HEK293 (cell line): ENCODE measurements around the gene KBTBD2.

Experiments used
- CTCF ChIA-PET: fragments of 350-600 bp; formaldehyde crosslinking; extraction: SDS; loops from one replicate; lab custom pipeline; 2021; ENCODE audit warnings: antibody characterized with exemption; lab: Yijun Ruan, JAX
- POLR2A ChIA-PET: fragments of 300-600 bp; formaldehyde crosslinking; extraction: SDS; loops from one replicate; lab custom pipeline; 2020; ENCODE audit warnings: antibody characterized with exemption, inconsistent platforms; lab: Yijun Ruan, JAX
- H3K27ac ChIP-seq: fragments of 200-500 bp; sonication (Bioruptor generic); 2 replicates; pipeline ENCODE4 v1.5.1; 2014; ENCODE audit warnings: low read depth, low read length, control low read depth, inconsistent platforms; ENCODE audit errors: extremely low read depth
- H3K36me3 ChIP-seq, 2 experiments: fragments of 200-500 bp in 1 of 2; sonication (Bioruptor generic) in 1 of 2; 1 replicate in 1 of 2; 2 replicates in 1 of 2; pipeline ENCODE4 v1.5.1; 2014 to 2017; ENCODE audit warnings: inconsistent platforms in 2 of 2, low read length in 2 of 2; ENCODE audit not compliant: control insufficient read depth in 2 of 2, insufficient read depth in 1 of 2
- H3K4me1 ChIP-seq: fragments of 200-500 bp; sonication (Bioruptor generic); 2 replicates; pipeline ENCODE4 v1.5.1; 2014; ENCODE audit warnings: mild to moderate bottlenecking, low read length, inconsistent platforms; ENCODE audit not compliant: control insufficient read depth, insufficient read depth
- H3K4me3 ChIP-seq: 2 replicates; pipeline ENCODE4 v1.5.1; 2011; ENCODE audit warnings: low read depth, mild to moderate bottlenecking, control low read depth, low read length, moderate library complexity
- H3K9me3 ChIP-seq: fragments of 200-500 bp; sonication (Bioruptor generic); 2 replicates; pipeline ENCODE4 v1.5.1; 2014; ENCODE audit warnings: low read depth, low read length, inconsistent platforms; ENCODE audit not compliant: control insufficient read depth, insufficient read depth
- BCL11B ChIP-seq: fragments of 450-650 bp; formaldehyde crosslinking; IDR thresholded peaks from 2 replicates; pipeline ENCODE4 v1.5.1; 2016; ENCODE audit warnings: low read depth, missing biosample characterization, missing genetic modification characterization
- FEZF1 ChIP-seq: fragments of 450-650 bp; formaldehyde crosslinking; IDR thresholded peaks from 2 replicates; pipeline ENCODE4 v1.5.1; 2016; ENCODE audit warnings: missing biosample characterization, missing genetic modification characterization
- GLI4 ChIP-seq: fragments of 450-650 bp; formaldehyde crosslinking; IDR thresholded peaks from 2 replicates; pipeline ENCODE4 v1.5.1; 2016; ENCODE audit warnings: missing biosample characterization, missing genetic modification characterization
- KLF1 ChIP-seq: fragments of 450-650 bp; formaldehyde crosslinking; IDR thresholded peaks from 2 replicates; pipeline ENCODE4 v1.5.1; 2016; ENCODE audit warnings: missing biosample characterization, missing genetic modification characterization
- SCRT2 ChIP-seq: fragments of 450-650 bp; formaldehyde crosslinking; IDR thresholded peaks from 2 replicates; pipeline ENCODE4 v1.5.1; 2016; ENCODE audit warnings: missing biosample characterization, missing genetic modification characterization
- SP2 ChIP-seq: fragments of 450-650 bp; formaldehyde crosslinking; IDR thresholded peaks from 2 replicates; pipeline ENCODE4 v1.5.1; 2016; ENCODE audit warnings: missing biosample characterization, missing genetic modification characterization
- TCF7L2 ChIP-seq: IDR thresholded peaks from 2 replicates; pipeline ENCODE4 v1.6.1; 2011; ENCODE audit warnings: low read depth, mild to moderate bottlenecking, inconsistent platforms, low read length, moderate library complexity, borderline replicate concordance
- ZBTB20 ChIP-seq: fragments of 450-650 bp; formaldehyde crosslinking; IDR thresholded peaks from 2 replicates; pipeline ENCODE4 v1.5.1; 2016; ENCODE audit warnings: missing biosample characterization, missing genetic modification characterization
- ZNF157 ChIP-seq: fragments of 450-650 bp; formaldehyde crosslinking; IDR thresholded peaks from 2 replicates; pipeline ENCODE4 v1.5.1; 2016; ENCODE audit warnings: missing biosample characterization, missing genetic modification characterization
- ZNF184 ChIP-seq: fragments of 450-650 bp; IDR thresholded peaks from 2 replicates; pipeline ENCODE4 v1.5.1; 2018; ENCODE audit warnings: missing biosample characterization, mild to moderate bottlenecking, missing genetic modification characterization
- ZNF223 ChIP-seq: fragments of 450-650 bp; formaldehyde crosslinking; IDR thresholded peaks from 2 replicates; pipeline ENCODE4 v1.5.1; 2016; ENCODE audit warnings: missing biosample characterization, missing genetic modification characterization
- ZNF416 ChIP-seq: fragments of 450-650 bp; formaldehyde crosslinking; IDR thresholded peaks from 2 replicates; pipeline ENCODE4 v1.5.1; 2016; ENCODE audit warnings: missing biosample characterization, missing genetic modification characterization
- ZNF513 ChIP-seq: fragments of 450-650 bp; IDR thresholded peaks from 2 replicates; pipeline ENCODE4 v1.5.1; 2018; ENCODE audit warnings: missing biosample characterization, missing genetic modification characterization
- ZNF560 ChIP-seq: fragments of 450-650 bp; formaldehyde crosslinking; IDR thresholded peaks from 2 replicates; pipeline ENCODE4 v1.5.1; 2017; ENCODE audit warnings: missing biosample characterization, missing genetic modification characterization, borderline replicate concordance
- ZNF624 ChIP-seq: fragments of 450-650 bp; formaldehyde crosslinking; IDR thresholded peaks from 2 replicates; pipeline ENCODE4 v1.5.1; 2017; ENCODE audit warnings: missing biosample characterization, missing genetic modification characterization
- ZNF664 ChIP-seq: fragments of 450-650 bp; formaldehyde crosslinking; IDR thresholded peaks from 2 replicates; pipeline ENCODE4 v1.5.1; 2016; ENCODE audit warnings: missing biosample characterization, missing genetic modification characterization
- ZNF704 ChIP-seq: fragments of 450-650 bp; formaldehyde crosslinking; IDR thresholded peaks from 2 replicates; pipeline ENCODE4 v1.5.1; 2016; ENCODE audit warnings: missing biosample characterization, missing genetic modification characterization
- ZNF76 ChIP-seq: fragments of 450-650 bp; formaldehyde crosslinking; IDR thresholded peaks from 2 replicates; pipeline ENCODE4; 2016; ENCODE audit warnings: low read depth, missing biosample characterization, missing genetic modification characterization, borderline replicate concordance
- ZNF785 ChIP-seq: fragments of 450-650 bp; formaldehyde crosslinking; IDR thresholded peaks from 2 replicates; pipeline ENCODE4 v1.5.1; 2016; ENCODE audit warnings: missing biosample characterization, missing genetic modification characterization
- TF ChIP-seq, protein P1 (sequence below): fragments of 450-650 bp; formaldehyde crosslinking; IDR thresholded peaks from 2 replicates; pipeline ENCODE4 v1.5.1; 2016; ENCODE audit warnings: missing biosample characterization, missing genetic modification characterization
- TF ChIP-seq, protein P2 (sequence below): fragments of 450-650 bp; formaldehyde crosslinking; IDR thresholded peaks from 2 replicates; pipeline ENCODE4 v1.5.1; 2016; ENCODE audit warnings: missing biosample characterization, missing genetic modification characterization

The KBTBD2 gene

GRCh38 chr7:32916006-32916405, 24.4 kb upstream of the KBTBD2 start:
- H3K27ac ChIP-seq: no peak overlapping the region
- H3K4me1 ChIP-seq: no peaks in the 10 kb centered on the region
- no peak overlapping the region for H3K4me3 ChIP-seq
- peaks cover 15 to 36% of the 10 kb centered on the region in 2 experiments for H3K36me3 ChIP-seq
- TF ChIP-seq TCF7L2 (no peak), ZNF223 (tag by site-specific recombination) (no peak), ZNF76 (tag by site-specific recombination) (no peak), ZNF560 (tag by site-specific recombination) (no peak), ZNF624 (tag by site-specific recombination) (no peak), BCL11B (tag by site-specific recombination) (no peak), ZNF513 (tag by site-specific recombination) (no peak)
- TF ChIP-seq, protein P1, sequence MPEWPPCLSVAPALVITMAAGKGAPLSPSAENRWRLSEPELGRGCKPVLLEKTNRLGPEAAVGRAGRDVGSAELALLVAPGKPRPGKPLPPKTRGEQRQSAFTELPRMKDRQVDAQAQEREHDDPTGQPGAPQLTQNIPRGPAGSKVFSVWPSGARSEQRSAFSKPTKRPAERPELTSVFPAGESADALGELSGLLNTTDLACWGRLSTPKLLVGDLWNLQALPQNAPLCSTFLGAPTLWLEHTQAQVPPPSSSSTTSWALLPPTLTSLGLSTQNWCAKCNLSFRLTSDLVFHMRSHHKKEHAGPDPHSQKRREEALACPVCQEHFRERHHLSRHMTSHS (tag by site-specific recombination): no peak
- TF ChIP-seq, all 188 proteins: peak for 0
- no peaks in the 10 kb centered on the region for H3K9me3 ChIP-seq
- ChIA-PET CTCF (no interaction called here), POLR2A (no interaction called here)

DNA sequence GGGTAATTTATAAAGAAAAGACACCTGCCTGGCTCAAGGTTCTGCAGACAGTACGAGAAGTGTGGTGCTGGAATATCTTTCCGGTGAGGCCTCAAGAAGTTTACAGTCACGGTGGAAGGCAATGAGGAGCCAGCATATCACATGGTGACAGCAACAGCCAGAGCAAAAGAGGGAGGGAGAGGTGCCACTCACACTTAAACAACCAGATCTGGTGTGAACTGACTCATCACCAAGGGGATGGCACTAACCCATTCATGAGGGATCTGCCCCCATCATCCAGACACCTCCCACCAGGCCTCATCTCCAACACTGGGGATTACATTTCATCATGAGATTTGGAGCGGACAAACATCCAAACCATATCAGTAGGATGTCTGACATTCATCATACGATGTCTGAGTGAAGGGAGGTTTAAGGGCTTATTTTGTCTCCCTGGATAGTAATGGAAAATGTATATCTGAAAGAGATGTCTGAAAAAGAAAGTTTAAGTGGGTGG, 23.5 kb upstream of the KBTBD2 start:
- no peaks in the 10 kb centered on the region for H3K4me1 ChIP-seq
- no peak overlapping the region for H3K4me3 ChIP-seq
- no peak for TF ChIP-seq ZNF704
- TF ChIP-seq ZNF416 (tag by site-specific recombination): no peak
- no peak for TF ChIP-seq ZNF157 (tag by site-specific recombination)
- no peak for TF ChIP-seq FEZF1
- TF ChIP-seq, protein P2, sequence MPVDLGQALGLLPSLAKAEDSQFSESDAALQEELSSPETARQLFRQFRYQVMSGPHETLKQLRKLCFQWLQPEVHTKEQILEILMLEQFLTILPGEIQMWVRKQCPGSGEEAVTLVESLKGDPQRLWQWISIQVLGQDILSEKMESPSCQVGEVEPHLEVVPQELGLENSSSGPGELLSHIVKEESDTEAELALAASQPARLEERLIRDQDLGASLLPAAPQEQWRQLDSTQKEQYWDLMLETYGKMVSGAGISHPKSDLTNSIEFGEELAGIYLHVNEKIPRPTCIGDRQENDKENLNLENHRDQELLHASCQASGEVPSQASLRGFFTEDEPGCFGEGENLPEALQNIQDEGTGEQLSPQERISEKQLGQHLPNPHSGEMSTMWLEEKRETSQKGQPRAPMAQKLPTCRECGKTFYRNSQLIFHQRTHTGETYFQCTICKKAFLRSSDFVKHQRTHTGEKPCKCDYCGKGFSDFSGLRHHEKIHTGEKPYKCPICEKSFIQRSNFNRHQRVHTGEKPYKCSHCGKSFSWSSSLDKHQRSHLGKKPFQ (tag by site-specific recombination): 0 out of 2 replicates have a peak, but pooled peaks have one; percentile 24
- TF ChIP-seq ZNF184: peak; percentile 95
- POLR2A ChIA-PET: no interaction called here
- CTCF ChIA-PET: interaction anchor here (0.7 kb wide), 1 partner anchor 79 kb away, joined by 3 read pairs; no protein-coding TSS in a partner anchor
- H3K36me3 ChIP-seq: peaks cover 14 to 31% of the 10 kb centered on the region in 2 experiments
- H3K9me3 ChIP-seq: no peaks in the 10 kb centered on the region
- no peak overlapping the region for H3K27ac ChIP-seq

DNA sequence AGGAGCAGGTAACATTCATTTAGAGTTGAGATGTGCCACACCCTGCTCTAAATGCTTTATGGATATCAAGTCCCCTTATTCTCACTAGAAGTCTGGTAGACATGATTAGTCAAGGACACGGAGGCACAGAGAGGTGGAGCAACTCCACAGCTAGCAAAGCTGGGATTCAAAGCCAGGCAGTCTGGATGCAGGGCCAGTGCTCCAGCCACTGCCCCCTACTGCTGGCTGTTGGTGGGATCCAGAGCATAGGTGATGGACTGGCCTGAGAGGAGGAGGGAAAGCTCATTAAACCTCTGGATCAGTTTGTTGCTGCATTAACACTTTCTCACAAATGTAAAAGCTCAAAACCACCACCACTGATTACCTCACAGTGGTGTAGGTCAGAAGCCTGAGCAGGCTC, 22.6 kb upstream of the KBTBD2 start:
- ChIA-PET POLR2A (interaction anchor here (0.6 kb wide), 1 partner anchor 25 kb away, joined by 6 read pairs; no protein-coding TSS in a partner anchor), CTCF (interaction anchor here (0.7 to 1.5 kb wide), 2 partner anchors 80 to 114 kb away, joined by 3 read pairs; no protein-coding TSS in a partner anchor)
- Histone ChIP-seq H3K9me3 (no peaks in the 10 kb centered on the region), H3K36me3 (peaks cover 9 to 30% of the 10 kb centered on the region in 2 experiments), H3K4me3 (no peak overlapping the region), H3K4me1 (no peaks in the 10 kb centered on the region), H3K27ac (no peak overlapping the region)
- TF ChIP-seq ZNF664 (tag by site-specific recombination) (no peak), SCRT2 (tag by site-specific recombination) (no peak), GLI4 (tag by site-specific recombination) (no peak), ZNF785 (tag by site-specific recombination) (no peak), ZBTB20 (tag by site-specific recombination) (no peak), KLF1 (tag by site-specific recombination) (no peak), SP2 (tag by site-specific recombination) (no peak)
